IMR-90 (cell line): Measurements from ENCODE around the gene WNT8B. TPM values are rescaled to one million over a fixed set of nuclear protein-coding genes. Genes with fewer than 3 reads are reported as not detected.

Source experiments
- ATAC-seq: fragments of 200-7000 bp; cut with Tn5 transposase; 2 replicates; pipeline ENCODE4 v1.9.1; 2020; ENCODE audit warnings: low read depth, mild to moderate bottlenecking, moderate library complexity
- BruUV-seq: library from RNA; stranded (reverse); fragments of 400-500 nt; replicated peaks from 2 replicates; lab custom pipeline; 2021; lab: Mats Ljungman, UMichigan
- CTCF ChIA-PET: fragments of 300-600 bp; formaldehyde crosslinking; extraction: SDS; loops from one replicate; lab custom pipeline; 2021; ENCODE audit warnings: antibody characterized with exemption; lab: Yijun Ruan, JAX
- POLR2A ChIA-PET: fragments of 300-600 bp; sonication (Branson Sonifier 250); formaldehyde crosslinking; loops from one replicate; lab custom pipeline; 2022; ENCODE audit warnings: antibody characterized with exemption; ENCODE audit not compliant: unreplicated experiment; lab: Charles Lee
- DNase-seq: peaks from one replicate; pipeline ENCODE4 v3.0.0; 2013
- H2AFZ ChIP-seq: replicated peaks from 2 replicates; pipeline ENCODE3; 2013; ENCODE audit warnings: low read length, mild to moderate bottlenecking; ENCODE audit not compliant: poor library complexity
- H2AK5ac ChIP-seq: 2 replicates; pipeline ENCODE4 v1.6.1; 2013; ENCODE audit warnings: low read depth, low read length, inconsistent platforms
- H2AK9ac ChIP-seq: replicated peaks from 2 replicates; pipeline ENCODE3; 2013; ENCODE audit warnings: mild to moderate bottlenecking, low read depth, low read length, moderate library complexity; ENCODE audit not compliant: poor library complexity
- H2BK120ac ChIP-seq: 2 replicates; pipeline ENCODE4 v1.6.1; 2013; ENCODE audit warnings: low read depth, low read length, inconsistent platforms
- H2BK15ac ChIP-seq: 3 replicates; pipeline ENCODE4 v1.6.1; 2013; ENCODE audit warnings: low read depth, low read length, inconsistent platforms
- H2BK20ac ChIP-seq: 2 replicates; pipeline ENCODE4 v1.6.1; 2013; ENCODE audit warnings: low read depth, mild to moderate bottlenecking, inconsistent platforms, low read length, moderate library complexity
- H2BK5ac ChIP-seq: 2 replicates; pipeline ENCODE4 v1.6.1; 2013; ENCODE audit warnings: mild to moderate bottlenecking, low read depth, low read length, inconsistent platforms; ENCODE audit not compliant: poor library complexity, severe bottlenecking
- H3K14ac ChIP-seq: replicated peaks from 2 replicates; pipeline ENCODE4 v1.6.1; 2013; ENCODE audit warnings: low read depth, low read length, inconsistent platforms
- H3K18ac ChIP-seq: 2 replicates; pipeline ENCODE4 v1.6.1; 2013; ENCODE audit warnings: low read depth, low read length, control low read depth
- H3K23ac ChIP-seq: 2 replicates; pipeline ENCODE4 v1.6.1; 2013; ENCODE audit warnings: low read depth, low read length, inconsistent platforms
- H3K27ac ChIP-seq: 2 replicates; pipeline ENCODE4 v1.5.1; 2013; ENCODE audit warnings: mild to moderate bottlenecking, control low read depth, low read length; ENCODE audit not compliant: insufficient read depth
- H3K27me3 ChIP-seq: 2 replicates; pipeline ENCODE4 v1.6.1; 2013; ENCODE audit warnings: low read length; ENCODE audit not compliant: control insufficient read depth, insufficient read depth
- H3K36me3 ChIP-seq: 2 replicates; pipeline ENCODE4 v1.6.1; 2013; ENCODE audit warnings: low read length, mixed read lengths; ENCODE audit not compliant: control insufficient read depth, insufficient read depth
- H3K4ac ChIP-seq: 2 replicates; pipeline ENCODE4 v1.6.1; 2013; ENCODE audit warnings: low read depth, low read length, inconsistent platforms
- H3K4me1 ChIP-seq: 2 replicates; pipeline ENCODE4 v1.6.1; 2013; ENCODE audit warnings: low read length, mixed read lengths; ENCODE audit not compliant: control insufficient read depth, insufficient read depth
- H3K4me2 ChIP-seq: 2 replicates; pipeline ENCODE4 v1.6.1; 2013; ENCODE audit warnings: low read depth, mild to moderate bottlenecking, control low read depth, low read length, moderate library complexity
- H3K4me3 ChIP-seq: 2 replicates; pipeline ENCODE4 v1.5.1; 2013; ENCODE audit warnings: low read depth, mild to moderate bottlenecking, control low read depth, low read length, moderate library complexity; ENCODE audit not compliant: insufficient read depth
- H3K56ac ChIP-seq: 2 replicates; pipeline ENCODE4 v1.6.1; 2013; ENCODE audit warnings: low read length, inconsistent platforms; ENCODE audit not compliant: insufficient read depth; ENCODE audit errors: extremely low read depth
- H3K79me1 ChIP-seq, 2 experiments: 2 replicates each; pipeline ENCODE4 v1.6.1; 2013; ENCODE audit warnings: low read length in 2 of 2, inconsistent platforms in 1 of 2, low read depth in 1 of 2
- H3K9ac ChIP-seq: 2 replicates; pipeline ENCODE4 v1.6.1; 2013; ENCODE audit warnings: low read depth, low read length, control low read depth
- H3K9me1 ChIP-seq: 2 replicates; pipeline ENCODE4 v1.6.1; 2013; ENCODE audit warnings: low read length, inconsistent platforms; ENCODE audit not compliant: insufficient read depth
- H3K9me3 ChIP-seq: 2 replicates; pipeline ENCODE4 v1.6.1; 2013; ENCODE audit warnings: low read length; ENCODE audit not compliant: control insufficient read depth, insufficient read depth
- H4K20me1 ChIP-seq: 2 replicates; pipeline ENCODE4 v1.6.1; 2013; ENCODE audit warnings: low read length, inconsistent platforms; ENCODE audit not compliant: insufficient read depth
- H4K5ac ChIP-seq: 2 replicates; pipeline ENCODE4 v1.6.1; 2013; ENCODE audit warnings: mild to moderate bottlenecking, low read depth, low read length, control low read depth
- H4K8ac ChIP-seq, 2 experiments: 2 replicates each; pipeline ENCODE4 v1.6.1; 2013; ENCODE audit warnings: low read depth in 2 of 2, low read length in 2 of 2, control low read depth in 1 of 2, inconsistent platforms in 1 of 2
- H4K91ac ChIP-seq: 2 replicates; pipeline ENCODE4 v1.6.1; 2013; ENCODE audit warnings: low read depth, low read length, inconsistent platforms; ENCODE audit not compliant: insufficient read depth
- CEBPB ChIP-seq: IDR thresholded peaks from 2 replicates; pipeline ENCODE4 v1.6.1; 2012; ENCODE audit warnings: low read depth, low read length, improper control_type of control experiment
- CHD1 ChIP-seq: IDR thresholded peaks from 2 replicates; pipeline ENCODE4 v1.6.1; 2012; ENCODE audit warnings: low read depth, low read length, improper control_type of control experiment
- FOS ChIP-seq: fragments of 150-350 bp; IDR thresholded peaks from 2 replicates; pipeline ENCODE4 v1.6.1; 2016; ENCODE audit warnings: low read depth, low read length
- MAFK ChIP-seq: IDR thresholded peaks from 2 replicates; pipeline ENCODE4 v1.6.1; 2012; ENCODE audit warnings: low read depth, low read length, improper control_type of control experiment
- POLR2A ChIP-seq: IDR thresholded peaks from 2 replicates; pipeline ENCODE4 v1.6.1; 2012; ENCODE audit warnings: mild to moderate bottlenecking, low read depth, low read length
- RAD21 ChIP-seq: IDR thresholded peaks from 2 replicates; pipeline ENCODE4 v1.6.1; 2012; ENCODE audit warnings: low read length, improper control_type of control experiment
- RFX5 ChIP-seq: IDR thresholded peaks from 2 replicates; pipeline ENCODE4 v1.8.0; 2012; ENCODE audit warnings: low read depth, mild to moderate bottlenecking, low read length, moderate library complexity
- SMC3 ChIP-seq: fragments of 150-350 bp; IDR thresholded peaks from 2 replicates; pipeline ENCODE4 v1.6.1; 2016; ENCODE audit warnings: low read depth, mild to moderate bottlenecking, antibody characterized with exemption, low read length, moderate library complexity
- WGBS, 2 experiments: methylation state at CpG; one replicate each; pipeline versions ENCODE4 v1.1.5 to v1.1.7; 2013; ENCODE audit warnings: missing lambda C conversion rate in 2 of 2; ENCODE audit not compliant: insufficient read length in 1 of 2; ENCODE audit errors: extremely low coverage in 2 of 2; 5-methylcytosine and 5-hydroxymethylcytosine counted together
- dilution Hi-C: fragments of 300-500 bp; cut with HindIII; formaldehyde crosslinking; loops from one replicate; pipeline ENCODE4 v1.14.3; 2018; ENCODE audit warnings: low sequenced_read_pairs; ENCODE audit not compliant: unreplicated experiment
- in situ Hi-C: fragments of 300-500 bp; cut with MboI; formaldehyde crosslinking; loops from 3 replicates; pipeline ENCODE4 v1.14.3; 2019; ENCODE audit warnings: low sequenced_read_pairs, inconsistent platforms, mixed read lengths
- intact Hi-C: fragments of 100-400 bp; cut with micrococcal nuclease; formaldehyde crosslinking; loops from 2 replicates; pipeline ENCODE4 v1.10.0; 2022
- polyA plus RNA-seq, 3 experiments: library from polyadenylated mRNA; depleted of rRNA; stranded (reverse); fragments of >200 nt; gene quantifications; 2 replicates each; pipeline ENCODE4 v1.2.3, GENCODE V29; 2012; ENCODE audit warnings: low replicate concordance in 1 of 3
- total RNA-seq: library from RNA; depleted of rRNA; stranded (reverse); fragments of >200 nt; gene quantifications from 2 replicates; pipeline ENCODE4 v1.2.3, GENCODE V29; 2012
- TF ChIP-seq, protein P1 (sequence below): conservative IDR thresholded peaks from 2 replicates; pipeline ENCODE4 v1.5.1; 2012; ENCODE audit warnings: mild to moderate bottlenecking, low read depth, low read length, improper control_type of control experiment
- TF ChIP-seq, protein P2 (sequence below): fragments of 150-350 bp; IDR thresholded peaks from 2 replicates; pipeline ENCODE4 v1.6.1; 2016; ENCODE audit warnings: low read depth, mild to moderate bottlenecking, low read length, moderate library complexity, borderline replicate concordance

Gene WNT8B
- total and polyA plus RNA-seq, 2 of the 4 experiments (the other 2 are of a cell fraction) = 0.03 TPM; not detected in 1

DNA sequence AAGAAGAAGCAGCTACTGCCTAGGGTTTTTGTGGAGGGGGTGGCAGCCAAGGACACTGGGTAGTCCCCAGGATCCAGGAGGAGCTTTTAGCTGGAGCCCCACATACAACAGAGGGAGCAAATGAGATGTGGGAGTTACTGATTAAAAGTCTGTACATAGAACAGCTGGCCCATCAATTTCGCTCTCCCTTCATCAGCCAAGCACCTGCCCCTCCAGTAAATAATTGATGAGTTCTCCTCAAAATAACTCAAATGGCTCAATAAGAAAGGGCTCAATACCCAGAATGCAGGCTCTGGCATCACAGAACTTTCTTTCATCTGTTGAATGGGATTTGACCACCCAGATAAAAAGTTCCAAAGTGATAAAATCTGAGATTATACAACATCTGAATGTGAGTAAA lies 15.1 kb upstream of the WNT8B start:
- Histone ChIP-seq H3K14ac (no peak overlapping the region), H3K4ac (no peak overlapping the region), H4K20me1 (no peaks in the 10 kb centered on the region), H3K27ac (no peak overlapping the region), H4K5ac (no peak overlapping the region), H3K4me2 (no peak overlapping the region), H2AK5ac (no peak overlapping the region), H3K18ac (no peak overlapping the region), H2AK9ac (no peak overlapping the region), H4K91ac (no peak overlapping the region), H3K79me1 (no peaks in the 10 kb centered on the region), H3K9me3 (peaks cover 3% of the 10 kb centered on the region), H2BK120ac (no peak overlapping the region), H3K27me3 (peaks cover 6% of the 10 kb centered on the region), H3K23ac (no peak overlapping the region), H3K4me1 (no peaks in the 10 kb centered on the region), H3K9ac (no peak overlapping the region), H3K36me3 (no peaks in the 10 kb centered on the region), H3K4me3 (no peak overlapping the region), H3K56ac (no peak overlapping the region), H2BK5ac (no peak overlapping the region), H2BK20ac (no peak overlapping the region), H4K8ac (no peak overlapping the region), H2BK15ac (no peak overlapping the region), H3K9me1 (no peaks in the 10 kb centered on the region), H2AFZ (no peak overlapping the region)
- no CpG with 5 or more reads among the region's 1 CpG for WGBS, 2 experiments
- DNase-seq (no peak), ATAC-seq (no peak)
- ChIA-PET POLR2A (no interaction called here), CTCF (interaction anchor here (0.9 kb wide), 1 partner anchor 14 kb away, joined by 3 read pairs; no protein-coding TSS in a partner anchor)
- BruUV-seq = no TSS peak
- dilution Hi-C loops (no loop called here), in situ Hi-C loops (no loop called here), intact Hi-C loops (no loop called here)
- TF ChIP-seq POLR2A = no peak
- TF ChIP-seq MAFK = no peak
- no peak for TF ChIP-seq CHD1
- TF ChIP-seq RAD21 = no peak
- TF ChIP-seq FOS = no peak
- TF ChIP-seq RFX5 = no peak
- no peak for TF ChIP-seq SMC3
- TF ChIP-seq CEBPB = no peak
- TF ChIP-seq, protein P1, sequence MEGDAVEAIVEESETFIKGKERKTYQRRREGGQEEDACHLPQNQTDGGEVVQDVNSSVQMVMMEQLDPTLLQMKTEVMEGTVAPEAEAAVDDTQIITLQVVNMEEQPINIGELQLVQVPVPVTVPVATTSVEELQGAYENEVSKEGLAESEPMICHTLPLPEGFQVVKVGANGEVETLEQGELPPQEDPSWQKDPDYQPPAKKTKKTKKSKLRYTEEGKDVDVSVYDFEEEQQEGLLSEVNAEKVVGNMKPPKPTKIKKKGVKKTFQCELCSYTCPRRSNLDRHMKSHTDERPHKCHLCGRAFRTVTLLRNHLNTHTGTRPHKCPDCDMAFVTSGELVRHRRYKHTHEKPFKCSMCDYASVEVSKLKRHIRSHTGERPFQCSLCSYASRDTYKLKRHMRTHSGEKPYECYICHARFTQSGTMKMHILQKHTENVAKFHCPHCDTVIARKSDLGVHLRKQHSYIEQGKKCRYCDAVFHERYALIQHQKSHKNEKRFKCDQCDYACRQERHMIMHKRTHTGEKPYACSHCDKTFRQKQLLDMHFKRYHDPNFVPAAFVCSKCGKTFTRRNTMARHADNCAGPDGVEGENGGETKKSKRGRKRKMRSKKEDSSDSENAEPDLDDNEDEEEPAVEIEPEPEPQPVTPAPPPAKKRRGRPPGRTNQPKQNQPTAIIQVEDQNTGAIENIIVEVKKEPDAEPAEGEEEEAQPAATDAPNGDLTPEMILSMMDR = no peak
- TF ChIP-seq, protein P2, sequence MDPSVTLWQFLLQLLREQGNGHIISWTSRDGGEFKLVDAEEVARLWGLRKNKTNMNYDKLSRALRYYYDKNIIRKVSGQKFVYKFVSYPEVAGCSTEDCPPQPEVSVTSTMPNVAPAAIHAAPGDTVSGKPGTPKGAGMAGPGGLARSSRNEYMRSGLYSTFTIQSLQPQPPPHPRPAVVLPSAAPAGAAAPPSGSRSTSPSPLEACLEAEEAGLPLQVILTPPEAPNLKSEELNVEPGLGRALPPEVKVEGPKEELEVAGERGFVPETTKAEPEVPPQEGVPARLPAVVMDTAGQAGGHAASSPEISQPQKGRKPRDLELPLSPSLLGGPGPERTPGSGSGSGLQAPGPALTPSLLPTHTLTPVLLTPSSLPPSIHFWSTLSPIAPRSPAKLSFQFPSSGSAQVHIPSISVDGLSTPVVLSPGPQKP = no peak
